IPS-20b (cell line): ENCODE data around the gene STEAP3.
A peak's percentile ranks its signal among the peaks of the same experiment; 100 is the strongest.

ENCODE experiments used
- H3K27ac ChIP-seq: one replicate; pipeline ENCODE4 v1.5.1; 2013; ENCODE audit warnings: low read length
- H3K27me3 ChIP-seq: 2 replicates; pipeline ENCODE4 v1.6.1; 2013; ENCODE audit warnings: mild to moderate bottlenecking, low read length, inconsistent platforms; ENCODE audit not compliant: insufficient read depth
- H3K36me3 ChIP-seq: 2 replicates; pipeline ENCODE4 v1.6.1; 2013; ENCODE audit warnings: low read depth, mild to moderate bottlenecking, inconsistent platforms, low read length, moderate library complexity; ENCODE audit not compliant: insufficient read depth
- H3K4me1 ChIP-seq: 2 replicates; pipeline ENCODE4 v1.6.1; 2013; ENCODE audit warnings: mild to moderate bottlenecking, control low read depth, inconsistent platforms, low read length, moderate library complexity; ENCODE audit not compliant: insufficient read depth
- H3K4me3 ChIP-seq: 2 replicates; pipeline ENCODE4 v1.5.1; 2013; ENCODE audit warnings: mild to moderate bottlenecking, low read length, inconsistent platforms
- H3K9ac ChIP-seq: 2 replicates; pipeline ENCODE4 v1.6.1; 2013; ENCODE audit warnings: low read depth, mild to moderate bottlenecking, inconsistent platforms, low read length, moderate library complexity
- H3K9me3 ChIP-seq: 2 replicates; pipeline ENCODE4 v1.6.1; 2013; ENCODE audit warnings: mild to moderate bottlenecking, low read depth, low read length, inconsistent platforms; ENCODE audit not compliant: insufficient read depth

STEAP3 gene

GRCh38 chr2:119230219-119231185 lies 6.9 kb downstream of the STEAP3 start:
- H3K4me3 ChIP-seq, result no peak overlapping the region

GRCh38 chr2:119231975-119232665 lies 8.5 kb downstream of the STEAP3 start:
- no peaks in the 10 kb centered on the region for H3K9me3 ChIP-seq
- no peaks in the 10 kb centered on the region for H3K27me3 ChIP-seq
- peaks cover 22% of the 10 kb centered on the region for H3K4me1 ChIP-seq
- H3K4me3 ChIP-seq, result no peak overlapping the region
- no peak overlapping the region for H3K27ac ChIP-seq
- no peaks in the 10 kb centered on the region for H3K36me3 ChIP-seq
- H3K9ac ChIP-seq, result no peak overlapping the region; the same call in 1 of the 2 replicates

More at GRCh38 chr2:119230219-119231185, 6.9 kb downstream of the STEAP3 start:
- Histone ChIP-seq H3K9ac (no peak overlapping the region), H3K36me3 (no peaks in the 10 kb centered on the region), H3K27me3 (no peaks in the 10 kb centered on the region), H3K27ac (no peak overlapping the region), H3K9me3 (no peaks in the 10 kb centered on the region), H3K4me1 (peaks cover 22% of the 10 kb centered on the region)

- Histone ChIP-seq H3K27me3 (no peaks in the 10 kb centered on the region), H3K27ac (no peak overlapping the region), H3K4me3 (no peak overlapping the region), H3K9ac (no peak overlapping the region), H3K36me3 (no peaks in the 10 kb centered on the region), H3K4me1 (peaks cover 22% of the 10 kb centered on the region), H3K9me3 (no peaks in the 10 kb centered on the region)
Measured at GRCh38 chr2:119232666-119232993, 9.0 kb downstream of the STEAP3 start.

- Histone ChIP-seq H3K4me1 (peaks cover 22% of the 10 kb centered on the region), H3K27ac (no peak overlapping the region), H3K27me3 (no peaks in the 10 kb centered on the region), H3K4me3 (no peak overlapping the region), H3K9ac (no peak overlapping the region), H3K9me3 (no peaks in the 10 kb centered on the region), H3K36me3 (no peaks in the 10 kb centered on the region)
Measured at GRCh38 chr2:119233326-119234020, 9.8 kb downstream of the STEAP3 start.

- no peak overlapping the region for H3K27ac ChIP-seq
- H3K4me1 ChIP-seq, result peaks cover 22% of the 10 kb centered on the region
- H3K9ac ChIP-seq, result no peak overlapping the region
- no peaks in the 10 kb centered on the region for H3K9me3 ChIP-seq
- no peak overlapping the region for H3K4me3 ChIP-seq
- no peaks in the 10 kb centered on the region for H3K27me3 ChIP-seq
- H3K36me3 ChIP-seq, result no peaks in the 10 kb centered on the region
Measured at GRCh38 chr2:119234021-119235019, 10.7 kb downstream of the STEAP3 start.

- Histone ChIP-seq H3K9ac (no peak overlapping the region), H3K27me3 (no peaks in the 10 kb centered on the region), H3K9me3 (no peaks in the 10 kb centered on the region), H3K36me3 (no peaks in the 10 kb centered on the region), H3K4me3 (no peak overlapping the region), H3K4me1 (peaks cover 16% of the 10 kb centered on the region), H3K27ac (no peak overlapping the region)
Measured at GRCh38 chr2:119236796-119237195, 13.2 kb downstream of the STEAP3 start.

GRCh38 chr2:119240311-119241204 lies 16.9 kb downstream of the STEAP3 start:
- no peaks in the 10 kb centered on the region for H3K9me3 ChIP-seq
- H3K4me1 ChIP-seq, result peaks cover 9% of the 10 kb centered on the region
- H3K9ac ChIP-seq, result peak overlapping the region; percentile 20; the same call in 1 of the 2 replicates
- no peaks in the 10 kb centered on the region for H3K27me3 ChIP-seq
- H3K36me3 ChIP-seq, result peaks cover 1% of the 10 kb centered on the region; the same call in 1 of the 2 replicates
- no peak overlapping the region for H3K4me3 ChIP-seq
- H3K27ac ChIP-seq, result peak overlapping the region; percentile 62

GRCh38 chr2:119241205-119241532 lies 17.5 kb downstream of the STEAP3 start:
- Histone ChIP-seq H3K36me3 (peaks cover 7% of the 10 kb centered on the region; the same call in 1 of the 2 replicates), H3K9ac (no peak overlapping the region), H3K9me3 (no peaks in the 10 kb centered on the region), H3K4me3 (no peak overlapping the region), H3K27ac (no peak overlapping the region), H3K27me3 (no peaks in the 10 kb centered on the region), H3K4me1 (peaks cover 9% of the 10 kb centered on the region)

- Histone ChIP-seq H3K27ac (no peak overlapping the region), H3K9me3 (no peaks in the 10 kb centered on the region), H3K4me3 (no peak overlapping the region), H3K36me3 (peaks cover 13% of the 10 kb centered on the region; the same call in 1 of the 2 replicates), H3K9ac (no peak overlapping the region), H3K4me1 (peaks cover 9% of the 10 kb centered on the region), H3K27me3 (no peaks in the 10 kb centered on the region)
Measured at GRCh38 chr2:119242276-119243119, 18.9 kb downstream of the STEAP3 start.
